GM21390 (cell line): Measurements from ENCODE around the gene ZNF544.
"Not testable (repeated sequence)": the region's sequence is repeated elsewhere in the genome, so short reads cannot be mapped to it uniquely, and the experiment has no call there.

ENCODE experiments used
- ATAC-seq: cut with Tn5 transposase; IDR thresholded peaks from one replicate; pipeline ENCODE4 v1.9.1; 2021; ENCODE audit not compliant: unreplicated experiment

ZNF544 gene

DNA sequence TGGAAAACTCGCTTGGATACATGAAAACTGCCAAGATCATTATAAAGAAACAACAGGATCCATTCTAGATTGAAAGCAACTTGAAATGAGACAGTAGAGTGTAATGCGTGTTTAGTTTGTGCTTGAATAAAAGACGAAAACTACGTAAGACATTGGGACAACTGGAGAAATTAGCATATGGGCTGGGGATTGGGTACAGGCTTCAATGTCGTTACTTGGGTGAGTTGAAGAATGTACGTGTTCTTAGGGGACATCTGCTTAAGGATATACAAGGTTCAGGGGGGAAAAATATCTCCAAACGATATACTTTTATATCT lies 76.0 kb downstream of the ZNF544 start:
- no peak for ATAC-seq

DNA sequence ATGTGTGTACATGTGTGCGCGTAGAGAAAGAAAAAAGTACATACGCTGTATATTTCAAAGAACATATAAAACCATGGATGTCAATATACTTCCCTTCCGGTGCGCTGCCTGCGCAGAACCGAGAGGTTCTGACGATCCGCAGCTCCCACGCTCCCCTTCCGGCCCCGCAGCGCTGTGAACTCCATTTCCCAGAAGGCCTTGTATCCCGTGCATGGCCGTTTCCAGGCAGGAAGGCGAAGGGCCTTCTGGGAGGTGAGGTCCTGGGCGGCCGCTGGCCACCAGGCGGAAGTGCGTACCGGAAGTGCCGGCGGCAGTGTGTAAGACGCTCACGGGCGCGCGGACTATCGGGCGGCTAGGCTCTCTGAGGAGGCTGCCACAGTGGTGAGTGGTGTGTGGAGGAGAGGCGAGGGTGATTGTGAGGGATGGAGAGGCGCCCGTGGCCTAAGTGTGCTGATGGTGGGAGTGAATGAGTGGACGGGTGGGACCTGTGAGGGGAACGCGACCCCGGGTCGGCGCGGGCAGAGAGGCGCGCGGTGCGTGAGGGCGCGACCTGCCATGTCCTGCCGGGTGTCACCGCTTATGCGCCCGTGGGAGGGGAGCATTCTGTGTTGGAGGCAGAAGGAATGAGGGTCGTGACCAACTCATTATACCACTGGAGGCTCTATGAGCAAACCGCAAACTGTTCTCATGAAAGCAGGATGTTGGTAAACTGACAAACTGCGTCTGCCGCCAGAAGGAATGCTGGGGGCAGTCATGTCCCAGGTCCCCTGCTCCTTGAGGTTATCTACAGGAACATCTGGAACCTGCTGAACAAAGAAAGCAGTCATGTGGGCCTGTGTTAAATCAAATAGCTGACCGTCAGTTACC lies 76.6 kb downstream of the ZNF544 start, which contains the start of gene ERVK3-1:
Gene ERVK3-1, plus strand, starts transcription at position 313 of the 867 bp plus-strand sequence. CDS start 6,792 bp downstream, outside the sequence.
- ATAC-seq, result peak; percentile 97

- no peak for ATAC-seq
Observed at GRCh38 chr19:58305932-58306323, 77.2 kb downstream of the ZNF544 start.

GRCh38 chr19:58307736-58308135 lies 79.0 kb downstream of the ZNF544 start:
- no peak for ATAC-seq

- ATAC-seq, result not testable (repeated sequence)
Observed at GRCh38 chr19:58310685-58311084, 82.0 kb downstream of the ZNF544 start.

DNA sequence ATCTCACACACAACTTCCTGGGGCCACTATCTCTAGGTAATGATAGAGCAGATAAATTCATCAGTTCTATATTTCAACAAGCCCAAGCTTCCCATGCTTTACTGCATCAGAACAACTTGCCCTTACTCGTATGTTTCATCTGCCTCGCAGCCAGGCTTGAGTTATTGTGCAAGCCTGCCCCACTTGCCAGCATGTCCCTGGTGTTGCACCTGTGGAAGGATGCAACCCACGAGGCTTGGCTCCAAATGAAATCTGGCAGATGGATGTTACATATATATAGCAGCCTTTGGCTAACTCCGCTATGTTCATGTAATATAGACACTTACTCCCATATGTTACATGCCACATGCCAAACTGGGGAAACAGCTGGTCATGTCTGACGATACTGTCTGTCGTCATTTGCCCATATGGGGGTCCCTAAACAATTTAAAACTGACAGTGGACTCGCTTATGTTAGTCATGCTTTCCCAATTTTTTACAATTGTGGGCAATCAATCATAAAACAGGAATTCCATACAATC lies 82.7 kb downstream of the ZNF544 start:
- no peak for ATAC-seq
